ENCODE data around the gene SDC1. TPM values are rescaled to one million over a fixed set of nuclear protein-coding genes. Genes with fewer than 3 reads are reported as not detected.
"Not testable (repeated sequence)": the region's sequence is repeated elsewhere in the genome, so short reads cannot be mapped to it uniquely, and the experiment has no call there.

SDC1 gene
- total RNA-seq, 1 donor from 2014 or later = 0.32 TPM

- H3K4me3 ChIP-seq = no peak overlapping the region
- H3K4me1 ChIP-seq = no peaks in the 10 kb centered on the region
- DNase-seq (ENCODE audit: low spot score in 2 of 2) = no peak
- no peaks in the 10 kb centered on the region for H3K36me3 ChIP-seq
- no peak overlapping the region for H3K27ac ChIP-seq
- no peaks in the 10 kb centered on the region for H3K9me3 ChIP-seq
- H3K27me3 ChIP-seq = no peaks in the 10 kb centered on the region
- peak in 1 of 3 experiments; percentile 32 for TF ChIP-seq CTCF (IDR thresholded peaks at IDR 0.05)
- intact Hi-C loops (cut with DNase I) = no loop called here
Measured at GRCh38 chr2:20241973-20242726, 17.2 kb upstream of the SDC1 start.

GRCh38 chr2:20240291-20240690 lies 15.4 kb upstream of the SDC1 start:
- intact Hi-C loops (cut with DNase I); H3K9me3 ChIP-seq; H3K4me1 ChIP-seq; H3K36me3 ChIP-seq; H3K27ac ChIP-seq; H3K4me3 ChIP-seq; H3K27me3 ChIP-seq; DNase-seq (ENCODE audit: low spot score in 2 of 2): not testable (repeated sequence)

GRCh38 chr2:20236496-20236895 lies 11.6 kb upstream of the SDC1 start:
- H3K27ac ChIP-seq = no peak overlapping the region
- no peaks in the 10 kb centered on the region for H3K4me1 ChIP-seq
- no peak overlapping the region for H3K4me3 ChIP-seq
- TF ChIP-seq CTCF (IDR thresholded peaks at IDR 0.05) = no peak
- intact Hi-C loops (cut with DNase I) = no loop called here
- no peaks in the 10 kb centered on the region for H3K36me3 ChIP-seq
- no peaks in the 10 kb centered on the region for H3K27me3 ChIP-seq
- H3K9me3 ChIP-seq = no peaks in the 10 kb centered on the region
- no peak for DNase-seq (ENCODE audit: low spot score in 2 of 2)

GRCh38 chr2:20235655-20236305 lies 10.8 kb upstream of the SDC1 start:
- intact Hi-C loops (cut with DNase I) = no loop called here
- H3K27ac ChIP-seq = no peak overlapping the region

GRCh38 chr2:20234597-20234996 lies 9.7 kb upstream of the SDC1 start:
- intact Hi-C loops (cut with DNase I); DNase-seq (ENCODE audit: low spot score in 2 of 2); H3K27me3 ChIP-seq: not testable (repeated sequence)

More at GRCh38 chr2:20235655-20236305, 10.8 kb upstream of the SDC1 start:
- Histone ChIP-seq H3K9me3 (no peaks in the 10 kb centered on the region), H3K4me3 (no peak overlapping the region), H3K4me1 (no peaks in the 10 kb centered on the region), H3K27me3 (no peaks in the 10 kb centered on the region), H3K36me3 (no peaks in the 10 kb centered on the region)
- no peak for DNase-seq (ENCODE audit: low spot score in 2 of 2)
- TF ChIP-seq CTCF (IDR thresholded peaks at IDR 0.05) = no peak

GRCh38 chr2:20232837-20233207 lies 7.9 kb upstream of the SDC1 start:
- Histone ChIP-seq H3K27ac (no peak overlapping the region), H3K4me3 (no peak overlapping the region), H3K9me3 (no peaks in the 10 kb centered on the region), H3K36me3 (no peaks in the 10 kb centered on the region), H3K27me3 (no peaks in the 10 kb centered on the region), H3K4me1 (no peaks in the 10 kb centered on the region)
- peak in 1 of 2 donors; percentile 16 for DNase-seq (ENCODE audit: low spot score in 2 of 2)
- intact Hi-C loops (cut with DNase I) = no loop called here
- TF ChIP-seq CTCF (IDR thresholded peaks at IDR 0.05) = no peak

More at GRCh38 chr2:20234597-20234996, 9.7 kb upstream of the SDC1 start:
- H3K4me1 ChIP-seq, H3K9me3 ChIP-seq, H3K4me3 ChIP-seq, H3K36me3 ChIP-seq, H3K27ac ChIP-seq: not testable (repeated sequence)
